GM23248 (cell line): Measurements from ENCODE around the gene MAP3K5.

Source experiments
- EZH2 ChIP-seq: fragments of 200-600 bp; sonication (generic); IDR thresholded peaks from 2 replicates; pipeline ENCODE4 v1.6.1; 2018; ENCODE audit warnings: antibody characterized with exemption, mild to moderate bottlenecking; ENCODE audit not compliant: insufficient read depth, poor library complexity, severe bottlenecking
- EZH2phosphoT487 ChIP-seq: fragments of 200-600 bp; sonication (generic); IDR thresholded peaks from 2 replicates; pipeline ENCODE4 v1.6.1; 2018; ENCODE audit warnings: antibody characterized with exemption, moderate library complexity, mild to moderate bottlenecking, low read depth; ENCODE audit not compliant: insufficient read depth

GRCh38 chr6:136757150-136757549, 35.1 kb downstream of the MAP3K5 start:
- no peak for TF ChIP-seq EZH2
- no peak for TF ChIP-seq EZH2phosphoT487
